Ramos (cell line): Measurements from ENCODE around the gene NOS3.
"Not testable (repeated sequence)": the region's sequence is repeated elsewhere in the genome, so short reads cannot be mapped to it uniquely, and the experiment has no call there.

ENCODE experiments used
- in situ Hi-C: fragments of 300-500 bp; cut with MboI; formaldehyde crosslinking; loops from one replicate; pipeline ENCODE4 v1.14.3; 2022; ENCODE audit warnings: low sequenced_read_pairs; ENCODE audit not compliant: unreplicated experiment

NOS3 gene

GRCh38 chr7:151028131-151028947 is 37.5 kb downstream of the NOS3 start, which contains the start of gene ABCB8:
ABCB8 (plus strand) TSS chr7:151028450; CDS start chr7:151028516, 66 bp downstream.
- in situ Hi-C loops, result no loop called here

- in situ Hi-C loops, result no loop called here
Measured at GRCh38 chr7:151028948-151029501, 38.2 kb downstream of the NOS3 start.

GRCh38 chr7:151031011-151031410 is 40.2 kb downstream of the NOS3 start:
- in situ Hi-C loops, result no loop called here

- in situ Hi-C loops, result no loop called here
Measured at GRCh38 chr7:151032936-151033863, 42.4 kb downstream of the NOS3 start.

GRCh38 chr7:151033864-151034249 is 43.0 kb downstream of the NOS3 start:
- in situ Hi-C loops, result no loop called here

- in situ Hi-C loops, result no loop called here
Measured at GRCh38 chr7:151034312-151035025, 43.7 kb downstream of the NOS3 start.

- in situ Hi-C loops, result no loop called here
Measured at GRCh38 chr7:151035026-151035717, 44.4 kb downstream of the NOS3 start.

- in situ Hi-C loops, result no loop called here
Measured at GRCh38 chr7:151035902-151036301, 45.1 kb downstream of the NOS3 start.

- in situ Hi-C loops, result no loop called here
Measured at GRCh38 chr7:151038951-151039849, 48.4 kb downstream of the NOS3 start.

GRCh38 chr7:151039850-151040548 is 49.2 kb downstream of the NOS3 start:
- in situ Hi-C loops, result no loop called here

- in situ Hi-C loops, result no loop called here
Measured at GRCh38 chr7:151040616-151041375, 50.0 kb downstream of the NOS3 start.

- in situ Hi-C loops, result not testable (repeated sequence)
Measured at GRCh38 chr7:151043449-151043848, 52.6 kb downstream of the NOS3 start.

- in situ Hi-C loops, result no loop called here
Measured at GRCh38 chr7:151043959-151044358, 53.1 kb downstream of the NOS3 start.

GRCh38 chr7:151045262-151045661 is 54.4 kb downstream of the NOS3 start:
- in situ Hi-C loops, result no loop called here

- in situ Hi-C loops, result no loop called here
Measured at GRCh38 chr7:151045967-151046366, 55.1 kb downstream of the NOS3 start.

GRCh38 chr7:151046603-151047573 is 56.1 kb downstream of the NOS3 start:
- in situ Hi-C loops, result no loop called here
